ENCODE data around the gene PRDM4. TPM values are rescaled to one million over a fixed set of nuclear protein-coding genes. Genes with fewer than 3 reads are reported as not detected.

Gene PRDM4
- total RNA-seq, 1 experiment from 2014 or later: 32.9 TPM

GRCh38 chr12:107794451-107794850 lies 33.5 kb upstream of the PRDM4 start:
- ChIA-PET RAD21 (ENCODE audit: low non-redundant PET in 1 of 2, low total read pairs in 2 of 2, uncharacterized antibody in 2 of 2, unreplicated experiment in 2 of 2) (no interaction called here), CTCF (no interaction called here), POLR2A (no interaction called here)
- intact Hi-C loops (cut with micrococcal nuclease): no loop called here
- H3K27me3 ChIP-seq (ENCODE audit: insufficient read depth, low read length): peaks cover 26% of the 10 kb centered on the region
- no peaks in the 10 kb centered on the region for H3K36me3 ChIP-seq (ENCODE audit: control insufficient read depth in 1 of 2, insufficient read depth in 2 of 2, low read length in 2 of 2)
- no peak overlapping the region for H3K4me2 ChIP-seq (ENCODE audit: low read length)
- no peaks in the 10 kb centered on the region for H3K79me2 ChIP-seq (ENCODE audit: insufficient read depth, low read length)
- ATAC-seq (no peak), DNase-seq (ENCODE audit: low read depth, low spot score) (no peak)
- no peaks in the 10 kb centered on the region; the same call in 1 of the 2 replicates for H3K9me2 ChIP-seq (ENCODE audit: insufficient read depth)
- TF ChIP-seq EZH2 (IDR thresholded peaks at IDR 0.05) (no peak), POLR2AphosphoS5 (IDR thresholded peaks at IDR 0.05; ENCODE audit: low read depth, low read length) (no peak), TCF7L2 (IDR thresholded peaks at IDR 0.05; ENCODE audit: borderline replicate concordance, extremely low read depth, insufficient read depth, insufficient read length) (no peak), ZBTB33 (IDR thresholded peaks at IDR 0.05; ENCODE audit: extremely low read depth, insufficient replicate concordance, low read length) (no peak), CEBPB (IDR thresholded peaks at IDR 0.05; ENCODE audit: low read depth) (no peak), EGR1 (IDR thresholded peaks at IDR 0.05; ENCODE audit: low read depth) (no peak), SP1 (IDR thresholded peaks at IDR 0.05; ENCODE audit: low read depth) (no peak), FOSL1 (IDR thresholded peaks at IDR 0.05; ENCODE audit: low read depth) (no peak), POLR2A (IDR thresholded peaks at IDR 0.05; ENCODE audit: borderline replicate concordance, extremely low read depth, insufficient read depth, insufficient read length) (no peak), MAX (IDR thresholded peaks at IDR 0.05) (no peak), REST (IDR thresholded peaks at IDR 0.05; ENCODE audit: low read depth) (no peak)
- no peaks in the 10 kb centered on the region for H4K20me1 ChIP-seq (ENCODE audit: insufficient read depth)
- H2AFZ ChIP-seq (ENCODE audit: low read depth, low read length, poor library complexity, severe bottlenecking): no peak overlapping the region
- BruUV-seq (replicated peaks): no TSS peak
- no peaks in the 10 kb centered on the region for H3K4me1 ChIP-seq (ENCODE audit: control insufficient read depth in 1 of 2, insufficient read depth in 2 of 2, low read length in 2 of 2)
- H3K4me3 ChIP-seq (replicated peaks in 1 of 2; ENCODE audit: low read depth in 1 of 2, low read length in 2 of 2): no peak overlapping the region
- H3K27ac ChIP-seq (ENCODE audit: low read depth, low read length): no peak overlapping the region
- no peak overlapping the region for H3K9ac ChIP-seq (ENCODE audit: low read length)
- no peaks in the 10 kb centered on the region for H3K9me3 ChIP-seq (ENCODE audit: control insufficient read depth in 1 of 2, insufficient read depth in 1 of 2, low read depth in 1 of 2, low read length in 2 of 2)
